Type B pancreatic cell (in vitro differentiated cells): Measurements from ENCODE around the gene EEF1AKMT4. TPM values are rescaled to one million over a fixed set of nuclear protein-coding genes. Genes with fewer than 3 reads are reported as not detected.

Experiments used
- DNase-seq: peaks from one replicate; pipeline ENCODE4 v3.0.0; 2021; ENCODE audit warnings: mixed read lengths; ENCODE audit not compliant: unreplicated experiment; ENCODE audit errors: extremely low spot score
- H3K27ac Mint-ChIP-seq: 2 replicates; pipeline ENCODE4 v1.8.0; 2021; ENCODE audit warnings: mild to moderate bottlenecking, mixed read lengths
- H3K27me3 Mint-ChIP-seq: 2 replicates; pipeline ENCODE4 v1.8.0; 2021; ENCODE audit warnings: mixed read lengths
- H3K36me3 Mint-ChIP-seq: 2 replicates; pipeline ENCODE4 v1.8.0; 2021; ENCODE audit warnings: mixed read lengths
- H3K4me1 Mint-ChIP-seq: one replicate; pipeline ENCODE4 v1.8.0; 2021; ENCODE audit warnings: mixed read lengths; ENCODE audit not compliant: unreplicated experiment
- H3K4me3 Mint-ChIP-seq: 2 replicates; pipeline ENCODE4 v1.8.0; 2021; ENCODE audit warnings: mild to moderate bottlenecking, mixed read lengths
- H3K9me3 Mint-ChIP-seq: 2 replicates; pipeline ENCODE4 v1.8.0; 2021; ENCODE audit warnings: mixed read lengths
- CTCF ChIP-seq: fragments of 200-600 bp; sonication (generic); conservative IDR thresholded peaks from 2 replicates; pipeline ENCODE4 v1.5.0; 2021; ENCODE audit warnings: antibody characterized with exemption, mild to moderate bottlenecking
- total RNA-seq: library from RNA; stranded (reverse); gene quantifications from 2 replicates; pipeline ENCODE4 v1.2.1, GENCODE V29; 2021; ENCODE audit warnings: low replicate concordance

EEF1AKMT4 gene
- total RNA-seq, 1 donor from 2014 or later: 6.4 TPM

- TF ChIP-seq CTCF: no peak
- DNase-seq: no peak
- Mint-ChIP-seq H3K27ac (no peak overlapping the region), H3K9me3 (no peaks in the 10 kb centered on the region), H3K4me3 (no peak overlapping the region), H3K27me3 (peaks cover 19% of the 10 kb centered on the region), H3K36me3 (peaks cover 4% of the 10 kb centered on the region), H3K4me1 (no peaks in the 10 kb centered on the region)
These were observed 9.8 kb upstream of the EEF1AKMT4 start for GRCh38 chr3:184239708-184240107.

DNA sequence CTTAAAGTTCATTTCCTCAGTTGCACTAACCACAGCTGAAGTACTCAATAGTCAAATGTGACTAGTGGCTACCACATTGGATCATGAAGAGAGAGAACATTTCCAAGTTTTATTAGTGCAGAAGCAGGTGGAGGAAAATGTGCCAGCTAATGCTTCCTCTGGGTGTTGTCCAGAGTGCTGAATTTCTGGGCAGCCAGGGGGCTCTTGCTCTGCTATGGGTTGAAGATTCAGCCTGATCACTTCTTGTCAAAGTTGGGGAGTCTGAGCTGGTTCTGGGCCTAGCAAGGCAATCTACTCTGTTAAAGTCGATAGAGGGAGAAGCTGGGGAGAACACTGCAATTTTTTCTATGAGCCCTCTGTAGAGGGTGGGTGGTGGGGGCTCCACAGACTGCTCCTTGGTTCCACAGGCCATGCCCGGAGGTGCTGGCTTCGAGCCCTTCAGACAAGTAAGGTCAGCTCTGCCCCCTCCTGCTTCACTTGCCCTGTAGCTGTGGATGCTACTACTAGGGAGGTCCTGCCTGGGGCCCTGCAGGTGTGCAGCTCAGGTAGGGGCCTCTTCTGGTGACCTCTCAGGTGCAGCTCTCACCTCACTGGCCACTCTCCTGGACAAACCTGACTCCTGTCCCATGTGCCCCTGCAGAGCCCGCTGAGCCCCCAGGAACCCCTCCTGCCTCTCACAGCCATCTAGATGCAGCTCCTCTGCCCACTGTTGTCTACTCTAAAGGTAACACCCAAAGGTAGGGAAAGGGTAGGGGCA is 8.9 kb upstream of the EEF1AKMT4 start:
- Mint-ChIP-seq H3K9me3 (no peaks in the 10 kb centered on the region), H3K4me3 (no peak overlapping the region), H3K27me3 (peaks cover 13% of the 10 kb centered on the region), H3K4me1 (no peaks in the 10 kb centered on the region), H3K27ac (no peak overlapping the region), H3K36me3 (peaks cover 4% of the 10 kb centered on the region)
- no peak for TF ChIP-seq CTCF
- no peak for DNase-seq

- Mint-ChIP-seq H3K4me3 (no peak overlapping the region), H3K27ac (no peak overlapping the region), H3K27me3 (peaks cover 9% of the 10 kb centered on the region), H3K9me3 (no peaks in the 10 kb centered on the region), H3K4me1 (no peaks in the 10 kb centered on the region), H3K36me3 (peaks cover 8% of the 10 kb centered on the region)
- no peak for TF ChIP-seq CTCF
- DNase-seq: no peak
These were observed 8.4 kb upstream of the EEF1AKMT4 start for GRCh38 chr3:184241141-184241446.

GRCh38 chr3:184241447-184242296 is 7.8 kb upstream of the EEF1AKMT4 start:
- H3K27me3 Mint-ChIP-seq: peaks cover 9% of the 10 kb centered on the region
- no peak overlapping the region for H3K4me3 Mint-ChIP-seq
- no peak for TF ChIP-seq CTCF
- no peak for DNase-seq
- peaks cover 8% of the 10 kb centered on the region for H3K36me3 Mint-ChIP-seq
- H3K9me3 Mint-ChIP-seq: no peaks in the 10 kb centered on the region
- no peaks in the 10 kb centered on the region for H3K4me1 Mint-ChIP-seq
- no peak overlapping the region for H3K27ac Mint-ChIP-seq

DNA sequence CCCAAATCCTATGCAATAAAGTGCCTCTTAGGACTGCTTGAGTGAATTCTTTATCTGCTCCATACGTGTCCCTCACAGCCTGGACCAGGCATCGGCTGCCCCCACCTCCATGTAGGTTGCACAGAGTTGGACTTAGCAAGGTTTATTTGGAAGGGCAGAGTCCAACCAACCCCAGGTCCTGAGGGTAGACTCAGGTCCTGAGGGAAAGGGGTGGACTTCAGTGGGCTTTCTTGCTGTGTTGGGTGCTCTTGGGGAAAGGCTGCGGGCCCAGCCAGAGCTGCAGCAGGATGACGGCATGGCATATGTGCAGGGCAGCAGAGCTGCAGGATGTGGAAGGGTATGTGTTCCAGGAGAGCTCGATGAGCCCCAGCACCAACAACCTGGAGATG is 7.2 kb upstream of the EEF1AKMT4 start:
- Mint-ChIP-seq H3K4me3 (no peak overlapping the region), H3K27me3 (peaks cover 3% of the 10 kb centered on the region), H3K9me3 (no peaks in the 10 kb centered on the region), H3K4me1 (no peaks in the 10 kb centered on the region), H3K36me3 (peaks cover 8% of the 10 kb centered on the region), H3K27ac (no peak overlapping the region)
- no peak for TF ChIP-seq CTCF
- DNase-seq: no peak
